SU-DHL-6 (cell line): Measurements from ENCODE around the gene MOV10.
A peak's percentile ranks its signal among the peaks of the same experiment; 100 is the strongest.
"Not testable (repeated sequence)": the region's sequence is repeated elsewhere in the genome, so short reads cannot be mapped to it uniquely, and the experiment has no call there.

Source experiments
- H2AFZ ChIP-seq: fragments of 200-600 bp; sonication (generic); 2 replicates; pipeline ENCODE4 v1.6.1; 2014; ENCODE audit warnings: low read depth, mild to moderate bottlenecking, moderate library complexity, mixed read lengths, antibody characterized with exemption, low read length; ENCODE audit not compliant: severe bottlenecking
- H3F3A ChIP-seq: fragments of 200-600 bp; shearing (Covaris generic); 2 replicates; pipeline ENCODE4 v1.6.0; 2016; ENCODE audit warnings: antibody characterized with exemption, mild to moderate bottlenecking; ENCODE audit not compliant: insufficient read depth
- H3K27ac ChIP-seq: fragments of 200-600 bp; sonication (generic); 2 replicates; pipeline ENCODE4 v1.5.1; 2016; ENCODE audit warnings: low read depth, mild to moderate bottlenecking, low read length, moderate library complexity, mixed read lengths
- H3K27me3 ChIP-seq: fragments of 200-600 bp; sonication (generic), shearing (Covaris generic); 2 replicates; pipeline ENCODE4 v1.6.0; 2014; ENCODE audit warnings: mild to moderate bottlenecking, low read length
- H3K36me3 ChIP-seq: fragments of 200-600 bp; sonication (generic); 2 replicates; pipeline ENCODE4 v1.6.1; 2014; ENCODE audit warnings: mild to moderate bottlenecking, low read length, mixed read lengths
- H3K4me2 ChIP-seq: fragments of 300-600, 200-600 bp; shearing (Covaris generic), sonication (generic); 2 replicates; pipeline ENCODE4 v1.6.0; 2014; ENCODE audit warnings: low read length, low read depth, mild to moderate bottlenecking; ENCODE audit not compliant: poor library complexity, severe bottlenecking
- H3K4me3 ChIP-seq: fragments of 200-600 bp; sonication (generic); 2 replicates; pipeline ENCODE4 v1.5.1; 2014; ENCODE audit warnings: antibody characterized with exemption, low read length, mild to moderate bottlenecking, mixed read lengths; ENCODE audit not compliant: insufficient read depth, poor library complexity, severe bottlenecking
- H3K79me2 ChIP-seq: fragments of 200-600 bp; sonication (generic); 2 replicates; pipeline ENCODE4 v1.6.1; 2014; ENCODE audit warnings: mild to moderate bottlenecking, low read length, moderate library complexity; ENCODE audit not compliant: insufficient read depth
- H3K9ac ChIP-seq: fragments of 200-600 bp; sonication (generic); 2 replicates; pipeline ENCODE4 v1.7.0; 2014; ENCODE audit warnings: mild to moderate bottlenecking, low read length
- H3K9me2 ChIP-seq: fragments of 200-600 bp; sonication (generic); replicated peaks from 2 replicates; pipeline ENCODE4 v1.6.1; 2014; ENCODE audit warnings: low read length; ENCODE audit not compliant: insufficient read depth
- H3K9me3 ChIP-seq: fragments of 200-600 bp; sonication (generic); 2 replicates; pipeline ENCODE4 v1.6.1; 2014; ENCODE audit warnings: low read length, mixed read lengths; ENCODE audit not compliant: insufficient read depth
- H4K20me1 ChIP-seq: fragments of 200-600 bp; sonication (generic); 2 replicates; pipeline ENCODE4 v1.6.1; 2014; ENCODE audit warnings: low read depth, mild to moderate bottlenecking, antibody characterized with exemption, low read length, moderate library complexity, mixed read lengths
- CTCF ChIP-seq: fragments of 200-600 bp; sonication (generic); IDR thresholded peaks from one replicate; pipeline ENCODE4 v1.5.1; 2017; ENCODE audit warnings: antibody characterized with exemption, mild to moderate bottlenecking, low read length, moderate library complexity; ENCODE audit not compliant: insufficient read depth, poor library complexity, severe bottlenecking
- EZH2phosphoT487 ChIP-seq: fragments of 200-600 bp; sonication (generic), shearing (Covaris generic); conservative IDR thresholded peaks from 2 replicates; pipeline ENCODE4 v1.6.1; 2018; ENCODE audit warnings: mild to moderate bottlenecking, antibody characterized with exemption, low read length, moderate library complexity, mixed read lengths

Gene MOV10

DNA sequence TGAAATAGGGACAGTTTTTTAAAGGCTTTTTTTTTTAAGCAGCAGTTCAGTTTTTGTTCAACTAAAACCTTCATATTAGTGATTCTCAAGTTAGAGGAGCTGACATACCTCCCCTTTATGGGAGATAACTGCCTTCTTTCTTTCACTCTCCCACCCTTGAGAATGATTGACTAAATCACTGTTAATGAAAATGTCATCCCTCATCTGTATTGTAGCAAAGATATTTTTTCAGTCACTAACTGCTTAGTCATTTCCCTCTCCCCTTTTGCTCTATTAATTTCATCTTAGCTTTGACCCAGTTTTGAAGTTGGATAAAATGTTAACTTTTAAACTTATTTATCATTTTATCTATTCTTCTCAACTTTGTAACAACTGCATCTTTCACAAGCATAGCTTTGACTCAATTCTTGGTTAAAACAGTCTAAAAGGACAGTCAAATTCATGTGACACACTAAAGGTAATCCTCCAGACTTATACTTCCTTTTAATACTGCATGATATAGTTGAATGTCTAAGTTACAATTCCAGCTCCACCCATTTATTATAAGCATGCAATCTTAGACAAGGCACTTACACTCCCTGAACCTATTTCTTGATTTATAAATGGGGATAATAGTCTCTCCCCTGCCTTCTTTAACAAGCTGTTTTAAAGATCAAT, 37.7 kb upstream of the MOV10 start:
- Histone ChIP-seq H3K79me2 (peaks cover 86% of the 10 kb centered on the region), H3K9ac (no peak overlapping the region), H3K27me3 (no peaks in the 10 kb centered on the region), H3K4me2 (peak overlapping the region; percentile 1), H3K9me3 (no peaks in the 10 kb centered on the region), H3K9me2 (no peaks in the 10 kb centered on the region), H2AFZ (no peak overlapping the region), H3F3A (peaks cover 15% of the 10 kb centered on the region; the same call in 1 of the 2 replicates), H3K27ac (0 out of 2 replicates have a peak overlapping the region, but pooled peaks have one; percentile 16), H3K4me3 (no peak overlapping the region), H3K36me3 (peaks cover 13% of the 10 kb centered on the region; the same call in 1 of the 2 replicates), H4K20me1 (peaks cover 58% of the 10 kb centered on the region)
- TF ChIP-seq CTCF (no peak), EZH2phosphoT487 (no peak)

GRCh38 chr1:112637254-112638109, 37.0 kb upstream of the MOV10 start:
- Histone ChIP-seq H3F3A (peaks cover 15% of the 10 kb centered on the region; the same call in 1 of the 2 replicates), H3K4me3 (no peak overlapping the region), H3K27ac (no peak overlapping the region), H3K9me2 (no peaks in the 10 kb centered on the region), H4K20me1 (peaks cover 53% of the 10 kb centered on the region), H2AFZ (no peak overlapping the region), H3K36me3 (peaks cover 12% of the 10 kb centered on the region; the same call in 1 of the 2 replicates), H3K4me2 (no peak overlapping the region), H3K27me3 (no peaks in the 10 kb centered on the region), H3K79me2 (peaks cover 86% of the 10 kb centered on the region), H3K9ac (no peak overlapping the region), H3K9me3 (no peaks in the 10 kb centered on the region)
- TF ChIP-seq CTCF (no peak), EZH2phosphoT487 (no peak)

DNA sequence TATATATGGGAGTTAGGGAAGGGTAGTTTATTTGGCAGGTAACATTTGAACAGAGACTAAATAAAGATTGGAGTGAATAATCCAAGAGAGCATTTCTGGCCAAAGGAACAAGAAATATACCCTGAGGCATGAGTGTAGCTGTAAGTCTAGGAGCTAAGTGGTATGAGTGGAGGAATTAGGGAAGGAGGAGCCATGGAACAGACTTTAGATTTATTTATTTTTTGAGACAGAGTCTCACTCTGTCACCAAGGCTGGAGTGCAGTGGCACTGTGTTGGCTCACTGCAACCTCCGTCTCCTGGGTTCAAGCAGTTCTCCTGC, 36.4 kb upstream of the MOV10 start:
- H3K27me3 ChIP-seq = no peaks in the 10 kb centered on the region
- peaks cover 86% of the 10 kb centered on the region for H3K79me2 ChIP-seq
- H3F3A ChIP-seq = peaks cover 10% of the 10 kb centered on the region; the same call in 1 of the 2 replicates
- H3K9me2 ChIP-seq = no peaks in the 10 kb centered on the region
- H2AFZ ChIP-seq = no peak overlapping the region
- no peak overlapping the region for H3K9ac ChIP-seq
- H3K27ac ChIP-seq = no peak overlapping the region
- no peak overlapping the region for H3K4me2 ChIP-seq
- peaks cover 11% of the 10 kb centered on the region; the same call in 1 of the 2 replicates for H3K36me3 ChIP-seq
- H3K9me3 ChIP-seq = no peaks in the 10 kb centered on the region
- peaks cover 54% of the 10 kb centered on the region for H4K20me1 ChIP-seq
- TF ChIP-seq EZH2phosphoT487 (no peak), CTCF (no peak)
- H3K4me3 ChIP-seq = no peak overlapping the region

DNA sequence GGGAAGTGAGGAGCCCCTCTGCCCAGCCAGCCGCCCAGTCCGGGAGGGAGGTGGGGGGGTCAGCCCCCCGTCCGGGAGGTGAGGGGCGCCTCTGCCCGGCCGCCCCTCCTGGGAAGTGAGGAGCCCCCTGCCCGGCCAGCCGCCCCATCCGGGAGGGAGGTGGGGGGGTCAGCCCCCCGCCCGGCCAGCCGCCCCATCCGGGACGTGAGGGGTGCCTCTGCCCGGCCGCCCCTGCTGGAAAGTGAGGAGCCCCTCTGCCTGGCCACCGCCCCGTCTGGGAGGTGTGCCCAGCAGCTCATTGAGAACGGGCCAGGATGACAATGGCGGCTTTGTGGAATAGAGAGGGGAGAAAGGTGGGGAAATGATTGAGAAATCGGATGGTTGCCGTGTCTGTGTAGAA, 34.0 kb upstream of the MOV10 start:
- Histone ChIP-seq H3K79me2 (peaks cover 86% of the 10 kb centered on the region), H4K20me1 (peaks cover 51% of the 10 kb centered on the region), H3K36me3 (peaks cover 10% of the 10 kb centered on the region; the same call in 1 of the 2 replicates)
- not testable (repeated sequence) for H3K27ac ChIP-seq, H3K9me3 ChIP-seq, H2AFZ ChIP-seq, H3K9me2 ChIP-seq, H3K9ac ChIP-seq, H3K27me3 ChIP-seq, H3F3A ChIP-seq, H3K4me3 ChIP-seq, H3K4me2 ChIP-seq
